Heart left ventricle (tissue), 16 donors: Measurements from ENCODE around the gene DNASE1L1. TPM values are rescaled to one million over a fixed set of nuclear protein-coding genes. Genes with fewer than 3 reads are reported as not detected.
A peak's percentile ranks its signal among the peaks of the same experiment; 100 is the strongest.

ENCODE experiments used
- ATAC-seq, 4 donors: fragments of 200-7000 bp; cut with Tn5 transposase; one replicate each; pipeline ENCODE4 v1.9.1; 2020 to 2022; ENCODE audit warnings: moderate library complexity in 4 of 4, mild to moderate bottlenecking in 3 of 4, moderate number of reproducible peaks in 1 of 4
- DNase-seq, 5 donors: peaks; one replicate each; pipeline ENCODE4 v3.0.0-alpha.2; 2020
- H3K27ac ChIP-seq, 12 donors: fragments of 200-600 bp; sonication (generic) in 4 of 12; one replicate each; pipeline versions ENCODE4 v1.5.0 to v1.8.0; 2016 to 2022; ENCODE audit warnings: mild to moderate bottlenecking in 2 of 12
- H3K27me3 ChIP-seq, 9 donors: fragments of 200-600 bp; sonication (generic) in 2 of 9; one replicate each; pipeline versions ENCODE4 v1.5.1 to v1.8.0; 2016 to 2022; ENCODE audit warnings: mild to moderate bottlenecking in 3 of 9
- H3K36me3 ChIP-seq, 9 donors: fragments of 200-600 bp; sonication (generic) in 2 of 9; one replicate each; pipeline versions ENCODE4 v1.5.0 to v1.8.0; 2018 to 2022; ENCODE audit warnings: mild to moderate bottlenecking in 2 of 9
- H3K4me1 ChIP-seq, 12 donors: fragments of 200-600 bp; sonication (generic) in 4 of 12; one replicate each; pipeline versions ENCODE4 v1.5.0 to v1.8.0; 2016 to 2022; ENCODE audit warnings: mild to moderate bottlenecking in 3 of 12
- H3K4me3 ChIP-seq, 12 donors: fragments of 200-600 bp; sonication (generic) in 4 of 12; one replicate each; pipeline versions ENCODE4 v1.5.0 to v1.8.0; 2017 to 2022; ENCODE audit warnings: mild to moderate bottlenecking in 9 of 12, moderate library complexity in 4 of 12
- H3K9me3 ChIP-seq, 12 donors: fragments of 200-600 bp; sonication (generic) in 4 of 12; one replicate each; pipeline versions ENCODE4 v1.5.0 to v1.8.0; 2016 to 2022; ENCODE audit warnings: mild to moderate bottlenecking in 1 of 12
- CTCF ChIP-seq, 12 donors: fragments of 200-600 bp; sonication (generic) in 4 of 12; IDR thresholded peaks; one replicate each; pipeline versions ENCODE4 v1.5.0 to v1.8.0; 2018 to 2022; ENCODE audit warnings: antibody characterized with exemption in 12 of 12, mild to moderate bottlenecking in 5 of 12
- POLR2A ChIP-seq, 2 donors: fragments of 450-650 bp; IDR thresholded peaks; one replicate each; pipeline ENCODE4 v1.6.1; 2017; ENCODE audit warnings: antibody characterized with exemption in 2 of 2, mild to moderate bottlenecking in 2 of 2, moderate library complexity in 2 of 2
- WGBS, 4 donors: extraction: QIAGEN DNeasy Blood & Tissue Kit in 2 of 4; methylation state at CpG; one replicate each; pipeline versions ENCODE4 v1.1.5 to v1.1.7; 2013 to 2018; 5-methylcytosine and 5-hydroxymethylcytosine counted together
- intact Hi-C, 10 donors: fragments of 100-400 bp; cut with DNase I; formaldehyde crosslinking; loops; one replicate each; pipeline versions ENCODE4 v1.11.1 to v1.14.2; 2022
- long read RNA-seq, 3 donors: library from polyadenylated mRNA; unstranded; transcript quantifications; one replicate each; pipeline ENCODE4 v2.0.0, GENCODE V29; 2020 to 2021
- polyA plus RNA-seq, 2 donors: library from polyadenylated mRNA; stranded (reverse); fragments of 200-250 nt; gene quantifications; one replicate each; pipeline ENCODE4 v1.2.3, GENCODE V29; 2013
- total RNA-seq, 9 donors: library from RNA; depleted of rRNA in 2 of 9; stranded (reverse); fragments of >200 nt in 2 of 9; fragmentation: NEBNext Ultra II Directional in 3 of 9; extraction: Animal tissue kit (Norgen Biotek cat#: 25700) in 3 of 9; gene quantifications; one replicate each; pipeline versions ENCODE4 v1.1.0 to v1.2.4, GENCODE V29; 2016 to 2023
- donor health status: ischemic (EF 13 %, LVEDD 7.1; RV severe dilation, severe dysfunction).
- donor health status: healthy with polysubstance abuse.
- donor health status: DM: no; HTN: yes; CAD: no.
- donor health status: DM: no; HTN: no; CAD: no.
- donor health status: ischemic (EF 25% LVEDD 6.9; RV normal size, moderate dysfunction).
- donor health status: ischemic (EF 25% LVEDD 5.7; RV mildly dilated, moderate dysfunction).
- donor health status: healthy.
- donor health status: DM: yes; HTN: yes; CAD: no.
- donor health status: ischemic (EF 35%, LVEDD 5.7; RV mildly dilated, moderate dysfunction).
- donor health status: nonischemic (EF 11% LVEDD 7.7; RV severe dilation, severe dysfunction).
- donor health status: DM: yes; HTN: yes; CAD: no.
- donor health status: PGD.
- donor health status: ischemic (EF 29% LVEDD 5.4; RV normal size, mild dysfunction).
- donor health status: nonischemic (EF 23%, LVEDD 6.1; RV moderate dilation, normal function).

DNASE1L1 gene
- total RNA-seq (100 to 1,000 TPM in 2 of 9 donors, 10 to 100 TPM in 7; 26.7 to 117 (median 43.8) TPM), polyA plus RNA-seq (10 to 100 TPM; 27.7 to 57.1 TPM)
- long read RNA-seq, donor 1, transcript DNASE1L1-205 (10 exons, 3,008 nt), result minor isoform, 6 of 30 reads
- long read RNA-seq, donor 1, transcript DNASE1L1-202 (9 exons, 2,249 nt), result major isoform, 9 of 30 reads
- long read RNA-seq, donor 1, partial matches to known transcripts, result 12 of 30 reads
- long read RNA-seq, donor 1, other reads (novel, unspliced or antisense), result 2 of 30 reads
- long read RNA-seq, donor 2, transcript DNASE1L1-203 (8 exons, 2,110 nt), result minor isoform, 13 of 72 reads
- long read RNA-seq, donor 2, transcript DNASE1L1-202 (9 exons, 2,249 nt), result major isoform, 26 of 72 reads
- long read RNA-seq, donor 2, transcript DNASE1L1-205 (10 exons, 3,008 nt), result minor isoform, 13 of 72 reads
- long read RNA-seq, donor 2, partial matches to known transcripts, result 13 of 72 reads
- long read RNA-seq, donor 2, other reads (novel, unspliced or antisense), result 5 of 72 reads
- long read RNA-seq, donor 3, transcript DNASE1L1-202 (9 exons, 2,249 nt), result major isoform, 11 of 21 reads
- long read RNA-seq, donor 3, partial matches to known transcripts, result 3 of 21 reads
- long read RNA-seq, donor 3, other reads (novel, unspliced or antisense), result 4 of 21 reads

- Histone ChIP-seq H3K27ac (peak within 1 kb of the TSS; percentile 47 to 82 (median 75)), H3K4me1 (peaks cover 0 to 28% (median 8%) of the 10 kb centered on the region in 12 donors), H3K9me3 (no peaks in the 10 kb centered on the region), H3K36me3 (peaks cover 0 to 10% (median 0%) of the 10 kb centered on the region in 9 donors), H3K27me3 (no peaks in the 10 kb centered on the region), H3K4me3 (peak within 1 kb of the TSS in 11 of 12 donors; percentile 11 to 57 (median 48))
- intact Hi-C loops, result no loop called here
- DNase-seq, result peak; percentile 83 to 91 (median 85)
- TF ChIP-seq CTCF (IDR thresholded peaks at IDR 0.05), result no peak
- TF ChIP-seq POLR2A (IDR thresholded peaks at IDR 0.05), result no peak
- peak; percentile 50 to 84 (median 67) for ATAC-seq
- WGBS, 4 donors, result 29 to 61% (median 38%) methylated on average over 16 to 26 of the region's 26 CpGs
Observed at GRCh38 chrX:154409222-154409871, at the start of gene DNASE1L1. DNASE1L1 (minus strand) TSS chrX:154409254; CDS start chrX:154405568, 3,686 bp downstream.

- peaks cover 0 to 5% (median 0%) of the 10 kb centered on the region in 9 donors for H3K36me3 ChIP-seq
- peak within 1 kb of the TSS; percentile 40 to 85 (median 62) for H3K4me3 ChIP-seq
- no peaks in the 10 kb centered on the region for H3K27me3 ChIP-seq
- ATAC-seq, result peak; percentile 43 to 75 (median 63)
- TF ChIP-seq POLR2A (IDR thresholded peaks at IDR 0.05), result peak in 1 of 2 donors; percentile 14
- TF ChIP-seq CTCF (IDR thresholded peaks at IDR 0.05), result no peak
- 0 to 51% (median 17%) methylated on average over 20 to 86 of the region's 88 CpGs for WGBS, 4 donors
- DNase-seq, result peak in 4 of 5 donors; percentile 36 to 77 (median 58)
- H3K9me3 ChIP-seq, result no peaks in the 10 kb centered on the region
- peaks cover 0 to 13% (median 0%) of the 10 kb centered on the region in 12 donors for H3K4me1 ChIP-seq
- intact Hi-C loops, result no loop called here
- peak within 1 kb of the TSS in 10 of 12 donors; percentile 32 to 89 (median 68) for H3K27ac ChIP-seq
Observed at GRCh38 chrX:154458116-154458953, 49.3 kb upstream of the DNASE1L1 start, which contains the start of gene PLXNA3. PLXNA3 (plus strand) TSS chrX:154458281; CDS start chrX:154460184, 1,903 bp downstream.

GRCh38 chrX:154457491-154458115 is 48.5 kb upstream of the DNASE1L1 start:
- TF ChIP-seq POLR2A (IDR thresholded peaks at IDR 0.05), result no peak
- TF ChIP-seq CTCF (IDR thresholded peaks at IDR 0.05), result no peak
- peaks cover 0 to 5% (median 0%) of the 10 kb centered on the region in 9 donors for H3K36me3 ChIP-seq
- peak overlapping the region in 11 of 12 donors; percentile 40 to 85 (median 62) for H3K4me3 ChIP-seq
- H3K27me3 ChIP-seq, result no peaks in the 10 kb centered on the region
- ATAC-seq (peak in 3 of 4 donors; percentile 18 to 54 (median 46)), DNase-seq (peak in 3 of 5 donors; percentile 23 to 65 (median 38))
- WGBS, 4 donors, result 3 to 40% (median 18%) methylated on average over 27 to 65 of the region's 65 CpGs
- intact Hi-C loops, result no loop called here
- peak overlapping the region in 9 of 12 donors; percentile 32 to 89 (median 68) for H3K27ac ChIP-seq
- peaks cover 0 to 13% (median 0%) of the 10 kb centered on the region in 12 donors for H3K4me1 ChIP-seq
- H3K9me3 ChIP-seq, result no peaks in the 10 kb centered on the region
